Heart left ventricle (tissue), 13 donors: ENCODE measurements around the gene TRAF7.

ENCODE experiments used
- POLR2A ChIP-seq, 2 donors: fragments of 450-650 bp; IDR thresholded peaks; one replicate each; pipeline ENCODE4 v1.6.1; 2017; ENCODE audit warnings: antibody characterized with exemption in 2 of 2, mild to moderate bottlenecking in 2 of 2, moderate library complexity in 2 of 2
- TF ChIP-seq, protein P1 (sequence below), 12 donors: fragments of 200-600 bp; sonication (generic) in 4 of 12; IDR thresholded peaks; one replicate each; pipeline versions ENCODE4 v1.5.0 to v1.8.0; 2018 to 2022; ENCODE audit warnings: antibody characterized with exemption in 12 of 12, mild to moderate bottlenecking in 5 of 12
- donor health status: ischemic (EF 13 %, LVEDD 7.1; RV severe dilation, severe dysfunction).
- donor health status: DM: no; HTN: yes; CAD: no.
- donor health status: DM: no; HTN: no; CAD: no.
- donor health status: ischemic (EF 25% LVEDD 6.9; RV normal size, moderate dysfunction).
- donor health status: ischemic (EF 25% LVEDD 5.7; RV mildly dilated, moderate dysfunction).
- donor health status: ischemic (EF 35%, LVEDD 5.7; RV mildly dilated, moderate dysfunction).
- donor health status: nonischemic (EF 11% LVEDD 7.7; RV severe dilation, severe dysfunction).
- donor health status: DM: yes; HTN: yes; CAD: no.
- donor health status: PGD.
- donor health status: ischemic (EF 29% LVEDD 5.4; RV normal size, mild dysfunction).
- donor health status: nonischemic (EF 23%, LVEDD 6.1; RV moderate dilation, normal function).

- TF ChIP-seq POLR2A (IDR thresholded peaks at IDR 0.05), result no peak
- TF ChIP-seq, protein P1, sequence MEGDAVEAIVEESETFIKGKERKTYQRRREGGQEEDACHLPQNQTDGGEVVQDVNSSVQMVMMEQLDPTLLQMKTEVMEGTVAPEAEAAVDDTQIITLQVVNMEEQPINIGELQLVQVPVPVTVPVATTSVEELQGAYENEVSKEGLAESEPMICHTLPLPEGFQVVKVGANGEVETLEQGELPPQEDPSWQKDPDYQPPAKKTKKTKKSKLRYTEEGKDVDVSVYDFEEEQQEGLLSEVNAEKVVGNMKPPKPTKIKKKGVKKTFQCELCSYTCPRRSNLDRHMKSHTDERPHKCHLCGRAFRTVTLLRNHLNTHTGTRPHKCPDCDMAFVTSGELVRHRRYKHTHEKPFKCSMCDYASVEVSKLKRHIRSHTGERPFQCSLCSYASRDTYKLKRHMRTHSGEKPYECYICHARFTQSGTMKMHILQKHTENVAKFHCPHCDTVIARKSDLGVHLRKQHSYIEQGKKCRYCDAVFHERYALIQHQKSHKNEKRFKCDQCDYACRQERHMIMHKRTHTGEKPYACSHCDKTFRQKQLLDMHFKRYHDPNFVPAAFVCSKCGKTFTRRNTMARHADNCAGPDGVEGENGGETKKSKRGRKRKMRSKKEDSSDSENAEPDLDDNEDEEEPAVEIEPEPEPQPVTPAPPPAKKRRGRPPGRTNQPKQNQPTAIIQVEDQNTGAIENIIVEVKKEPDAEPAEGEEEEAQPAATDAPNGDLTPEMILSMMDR (IDR thresholded peaks at IDR 0.05), result no peak
These were observed 8.2 kb upstream of the TRAF7 start for GRCh38 chr16:2147378-2147777.
